GM18861 (cell line): ENCODE results near the gene CALCB.

Experiments
- ATAC-seq: cut with Tn5 transposase; IDR thresholded peaks from one replicate; pipeline ENCODE4 v1.9.1; 2021; ENCODE audit not compliant: unreplicated experiment

CALCB gene

GRCh38 chr11:15074206-15075161, 1.1 kb downstream of the CALCB start:
- ATAC-seq, result peak; percentile 92

GRCh38 chr11:15075162-15075526, 1.8 kb downstream of the CALCB start:
- no peak for ATAC-seq

DNA sequence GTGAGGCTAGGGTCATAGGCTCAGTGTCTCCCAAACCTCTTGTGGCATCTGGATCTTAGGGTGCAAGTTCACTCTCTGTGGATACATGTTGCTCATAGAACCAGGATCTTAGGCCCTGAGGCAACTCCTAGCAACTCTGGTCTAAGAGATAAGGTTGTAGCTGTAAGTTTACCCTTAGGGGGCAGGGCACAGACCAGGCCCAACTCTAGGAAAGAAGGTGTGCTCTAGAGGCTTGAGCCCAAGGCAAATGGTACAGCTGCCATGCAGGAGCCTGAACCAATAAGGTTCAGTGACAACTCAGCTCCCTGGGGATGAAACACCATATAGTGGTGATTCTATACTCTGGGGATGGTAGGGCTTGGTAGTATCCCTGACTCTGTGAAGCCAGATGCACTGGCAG, 17.8 kb downstream of the CALCB start:
- ATAC-seq, result no peak

DNA sequence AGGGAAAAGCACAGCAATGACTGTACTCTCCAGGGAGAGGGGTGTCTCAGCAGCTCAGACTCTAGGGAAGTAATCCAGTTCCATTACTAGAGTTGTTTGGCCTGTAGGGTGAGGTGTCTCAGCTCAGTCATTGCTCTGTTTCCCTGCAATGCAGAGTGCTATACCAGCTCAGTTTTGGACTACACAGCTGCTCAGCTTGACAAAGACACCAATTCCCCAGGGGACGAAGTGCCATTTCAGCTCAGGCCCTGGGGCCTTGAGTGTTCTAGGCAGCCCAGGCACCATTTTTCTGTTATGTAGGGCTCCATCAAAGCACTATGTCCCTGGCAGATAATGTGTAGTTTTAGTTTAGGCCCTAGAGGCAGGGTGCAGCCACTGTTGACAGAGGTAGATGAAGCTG, 18.2 kb downstream of the CALCB start:
- ATAC-seq, result no peak

DNA sequence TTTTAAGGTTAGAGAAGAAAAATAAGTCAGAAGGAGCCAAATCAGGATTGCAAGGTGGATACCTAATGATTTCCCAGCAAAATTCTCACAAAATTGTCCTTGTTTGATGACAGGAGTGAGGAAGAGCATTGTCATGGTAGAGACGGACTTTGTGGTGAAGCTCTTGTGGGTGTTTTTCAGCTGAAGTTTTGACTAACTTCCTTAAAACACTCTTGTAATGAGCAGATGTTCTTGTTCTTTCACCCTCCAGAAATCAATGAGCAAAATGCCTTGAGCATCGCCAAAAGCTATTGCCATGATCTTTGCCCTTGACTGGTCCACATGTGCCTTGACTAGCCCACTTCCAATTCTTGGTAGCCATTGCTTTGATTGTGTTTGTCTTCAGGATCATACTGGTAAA, 20.0 kb downstream of the CALCB start:
- peak; percentile 79 for ATAC-seq

DNA sequence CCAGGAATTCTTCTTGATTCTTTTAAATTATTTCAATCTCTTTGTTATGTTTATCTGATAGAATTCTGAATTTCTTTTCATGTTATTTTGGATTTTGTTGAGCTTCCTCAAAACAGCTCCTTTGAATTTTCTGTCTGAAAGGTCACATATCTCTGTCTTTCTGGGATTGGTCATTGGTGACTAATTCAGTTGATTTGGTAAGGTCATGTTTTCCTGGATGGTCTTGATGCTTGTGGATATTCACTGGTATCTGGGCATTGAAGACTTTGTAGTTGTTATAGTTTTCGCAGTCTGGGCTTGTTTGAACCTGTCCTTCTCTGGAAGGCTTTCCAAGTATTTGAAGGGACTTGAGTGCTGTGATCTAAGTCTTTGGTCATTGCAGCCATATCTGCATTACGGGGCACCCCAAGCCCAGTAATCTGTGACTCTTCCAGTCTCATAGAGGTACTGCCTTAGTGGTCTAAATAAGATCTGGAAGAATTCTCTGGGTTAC, 22.4 kb downstream of the CALCB start:
- no peak for ATAC-seq

DNA sequence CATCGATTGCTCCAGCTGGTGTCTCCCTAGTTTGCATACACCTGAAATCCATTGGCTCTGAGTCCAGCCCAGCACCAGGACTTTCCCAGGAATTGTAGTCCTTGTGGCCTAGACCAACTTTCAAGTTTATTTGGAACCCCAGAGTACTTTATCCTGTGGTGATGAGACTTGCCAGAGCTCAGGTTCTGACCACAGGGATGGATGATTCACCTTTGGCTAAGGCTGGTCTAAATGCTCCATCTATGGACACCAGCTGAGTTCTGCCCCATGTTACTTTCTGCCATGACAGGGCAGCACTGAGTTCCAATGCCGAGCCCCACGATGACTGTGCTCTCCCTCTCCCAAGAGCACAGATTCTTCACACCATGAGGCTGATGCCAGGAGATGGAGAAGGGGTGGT, 24.0 kb downstream of the CALCB start:
- no peak for ATAC-seq

DNA sequence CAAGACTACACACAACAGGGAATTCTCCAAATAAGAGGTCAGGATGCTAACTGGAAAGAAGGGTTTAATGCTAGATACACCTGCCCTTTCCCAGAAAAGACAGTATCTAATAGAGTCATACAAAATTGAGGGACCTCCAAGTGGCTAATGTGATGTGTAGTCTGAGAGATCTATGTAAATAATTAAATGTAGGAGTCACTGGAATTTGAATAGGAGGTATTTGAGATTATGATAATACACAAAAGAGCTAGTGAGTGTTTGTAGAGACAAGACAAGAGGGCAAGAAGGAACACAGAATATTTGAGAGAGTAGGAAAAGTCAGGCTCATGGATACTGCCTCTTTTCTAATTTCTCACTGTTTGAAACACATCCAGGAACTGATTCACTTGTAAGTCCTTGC, 25.9 kb downstream of the CALCB start:
- no peak for ATAC-seq

- peak; percentile 84 for ATAC-seq
Measured at GRCh38 chr11:15101072-15101709, 27.8 kb downstream of the CALCB start.

- no peak for ATAC-seq
Measured at GRCh38 chr11:15104166-15104565, 30.8 kb downstream of the CALCB start.

GRCh38 chr11:15106201-15106965, 33.0 kb downstream of the CALCB start:
- ATAC-seq, result no peak

- ATAC-seq, result peak; percentile 51
Measured at GRCh38 chr11:15107730-15108515, 34.5 kb downstream of the CALCB start.

DNA sequence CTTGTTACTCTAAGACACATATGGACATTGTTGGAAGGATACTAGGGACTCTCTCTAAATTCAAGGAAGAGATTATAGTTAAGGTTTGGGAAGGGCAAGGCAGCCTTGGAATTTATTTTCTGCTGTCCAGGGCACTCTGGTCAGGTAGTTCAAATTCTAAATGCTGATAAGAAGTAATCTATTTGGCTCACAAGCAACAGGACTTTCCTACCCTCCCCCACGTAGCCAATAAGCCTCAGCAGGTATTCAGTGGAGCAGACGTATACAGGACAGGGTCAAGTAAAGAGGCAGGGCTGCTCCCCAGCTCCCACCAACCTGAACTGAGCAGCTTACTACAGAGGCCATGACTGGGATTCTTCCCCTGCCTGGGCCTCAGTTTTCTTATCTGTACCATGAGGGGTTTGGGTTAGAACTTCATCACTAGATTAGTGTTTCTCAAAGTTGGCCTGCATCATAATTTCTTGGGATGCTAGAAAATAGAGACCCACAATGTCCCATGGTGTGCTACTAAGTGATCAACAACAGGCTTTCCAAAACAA, 35.3 kb downstream of the CALCB start:
- no peak for ATAC-seq

DNA sequence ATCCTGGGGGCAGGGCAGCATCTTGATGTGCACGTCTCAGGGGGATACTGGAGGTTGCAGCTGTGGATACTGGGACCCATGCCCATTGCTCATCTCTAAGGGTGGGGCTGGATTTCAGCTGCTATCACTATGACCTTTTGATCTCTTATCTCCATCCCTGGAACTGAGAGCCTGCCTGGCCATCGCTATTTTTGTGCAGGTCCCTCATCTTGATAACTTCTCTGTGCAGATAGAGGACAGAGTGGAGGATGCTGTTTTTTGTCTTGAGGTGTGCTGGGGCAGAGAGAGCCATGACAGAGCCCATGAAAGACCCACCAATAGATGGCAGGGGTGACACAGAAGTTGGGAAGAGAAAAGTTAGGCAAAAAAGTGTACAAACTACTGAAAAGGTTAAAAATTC, 36.2 kb downstream of the CALCB start:
- no peak for ATAC-seq

GRCh38 chr11:15111215-15111614, 37.8 kb downstream of the CALCB start:
- ATAC-seq, result no peak

DNA sequence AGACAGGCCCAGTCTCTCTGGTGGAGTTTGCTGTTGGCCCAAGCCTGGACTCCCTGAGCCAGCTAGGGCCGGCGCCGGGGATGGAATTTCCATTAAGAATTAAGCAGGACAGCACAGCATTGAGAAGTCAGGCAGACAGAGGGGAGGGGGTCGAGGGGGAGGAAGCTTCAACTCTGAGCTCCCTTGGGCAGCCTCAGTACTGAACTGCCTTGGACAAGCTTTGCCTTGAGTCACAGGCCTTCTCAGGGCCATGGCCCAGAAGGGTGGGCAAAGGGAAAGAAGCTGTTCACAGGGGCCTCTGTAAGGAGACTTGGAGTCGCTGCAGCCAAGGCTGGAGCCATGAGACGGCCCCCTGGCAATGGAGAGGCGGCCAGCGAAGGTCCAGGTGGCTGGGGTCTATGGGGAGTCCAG, 38.7 kb downstream of the CALCB start:
- ATAC-seq, result no peak

GRCh38 chr11:15113381-15113780, 40.0 kb downstream of the CALCB start:
- peak; percentile 96 for ATAC-seq

GRCh38 chr11:15114501-15115475, 41.4 kb downstream of the CALCB start, which contains the start of gene INSC:
Gene INSC (plus strand): TSS chr11:15114923. CDS start chr11:15149175, 34,252 bp downstream.
- no peak for ATAC-seq

GRCh38 chr11:15115686-15116085, 42.3 kb downstream of the CALCB start:
- no peak for ATAC-seq
